ENCODE data around the gene AFG3L2. TPM values are rescaled to one million over a fixed set of nuclear protein-coding genes. Genes with fewer than 3 reads are reported as not detected.

Gene AFG3L2
- total and polyA plus RNA-seq, 2 of the 8 experiments (the other 6 are each of a cell fraction or from before 2014, with no cell fraction given): 29.7 to 84.8 TPM

- H3K4me1 ChIP-seq (replicated peaks in 1 of 4; ENCODE audit: control insufficient read depth in 3 of 4, insufficient read depth in 4 of 4, low read length in 3 of 4): peaks cover 0 to 13% (median 9%) of the 10 kb centered on the region in 4 experiments; a peak in 6 of 7 replicates
- no peaks in the 10 kb centered on the region for H3K9me3 ChIP-seq (ENCODE audit: insufficient read depth in 2 of 2, low read depth in 1 of 2, low read length in 1 of 2)
- no peak overlapping the region; the same call in 1 of the 2 replicates for H2BK20ac ChIP-seq (ENCODE audit: low read length)
- no peak for TF ChIP-seq EGR1 (IDR thresholded peaks at IDR 0.05; ENCODE audit: borderline replicate concordance, low read depth, low read length)
- TF ChIP-seq YY1 (IDR thresholded peaks at IDR 0.05; ENCODE audit: low read depth, low read length): no peak
- TF ChIP-seq KDM5A (IDR thresholded peaks at IDR 0.05; ENCODE audit: low read length): no peak
- TF ChIP-seq JUND (IDR thresholded peaks at IDR 0.05; ENCODE audit: low read length): no peak
- no peak overlapping the region for H3K4ac ChIP-seq (replicated peaks; ENCODE audit: insufficient read length, low read depth, low read length)
- DNase-seq (ENCODE audit: low read depth in 1 of 2, low spot score in 2 of 2) (no peak), FAIRE-seq (no peak)
- peaks cover 4% of the 10 kb centered on the region; the same call in 1 of the 2 replicates for H3K23me2 ChIP-seq (ENCODE audit: low read depth, low read length)
- H4K5ac ChIP-seq (ENCODE audit: insufficient read length, low read depth, low read length): no peak overlapping the region
- no peak overlapping the region for H3K27ac ChIP-seq (ENCODE audit: low read depth, low read length)
- no peak overlapping the region for H4K91ac ChIP-seq (replicated peaks; ENCODE audit: insufficient read length, low read length)
- no peak overlapping the region for H3K18ac ChIP-seq (ENCODE audit: extremely low read depth, low read length)
- no peaks in the 10 kb centered on the region for H3K79me2 ChIP-seq (ENCODE audit: control insufficient read depth in 1 of 2, insufficient read depth in 2 of 2, low read length in 2 of 2)
- ChIA-PET POLR2A (ENCODE audit: partially characterized antibody) (interaction anchor here (0.6 to 2.9 kb wide), 5 partner anchors 20 to 53 kb away, joined by 3 to 17 read pairs (median 3); partner anchors contain the start of gene TUBB6), CTCF (ENCODE audit: partially characterized antibody) (interaction anchor here (0.6 to 3.5 kb wide), 25 partner anchors 9 to 377 kb away, joined by 3 to 21 read pairs (median 6); partner anchors contain the start of genes AFG3L2 and TUBB6)
- no peak overlapping the region for H3K4me3 ChIP-seq (ENCODE audit: extremely low read depth in 1 of 4, insufficient read depth in 2 of 4, low read depth in 3 of 4, low read length in 4 of 4)
- H3K79me1 ChIP-seq (ENCODE audit: low read depth, low read length): no peaks in the 10 kb centered on the region
- WGBS, 2 experiments (ENCODE audit: extremely low coverage in 1 of 2, insufficient coverage in 1 of 2, insufficient read length in 1 of 2, insufficient replicate concordance in 2 of 2, low coverage in 1 of 2, low lambda C conversion rate in 2 of 2, missing lambda C conversion rate in 1 of 2): 84% methylated on average over 9 of the region's 9 CpGs; no CpG with 5 or more reads in 1 of the 2 experiments
- no peak overlapping the region for H2BK5ac ChIP-seq (ENCODE audit: low read depth, low read length)
- H2BK12ac ChIP-seq (ENCODE audit: low read depth, low read length): no peak overlapping the region
- no peak overlapping the region for H2AFZ ChIP-seq (ENCODE audit: low read length)
- H3K14ac ChIP-seq (ENCODE audit: insufficient read length): no peak overlapping the region
- H4K20me1 ChIP-seq (replicated peaks in 1 of 2; ENCODE audit: control insufficient read depth in 1 of 2, insufficient read depth in 2 of 2, low read length in 2 of 2): no peaks in the 10 kb centered on the region
- no peak overlapping the region for H3K56ac ChIP-seq (replicated peaks; ENCODE audit: insufficient read length, low read depth, low read length)
- H3K23ac ChIP-seq (ENCODE audit: insufficient read length): no peak overlapping the region
- H2BK15ac ChIP-seq (ENCODE audit: low read length): no peak overlapping the region
- peaks cover 2 to 17% (median 8%) of the 10 kb centered on the region in 4 experiments; a peak in 6 of 7 replicates for H3K27me3 ChIP-seq (replicated peaks in 1 of 4; ENCODE audit: control insufficient read depth in 3 of 4, extremely low read depth in 1 of 4, insufficient read depth in 3 of 4, low read length in 3 of 4)
- H2BK120ac ChIP-seq (replicated peaks; ENCODE audit: low read depth, low read length): no peak overlapping the region
- no peak overlapping the region for H3K4me2 ChIP-seq (ENCODE audit: insufficient read depth in 1 of 2, low read depth in 2 of 2, low read length in 2 of 2)
- no peak overlapping the region for H3K9ac ChIP-seq (replicated peaks in 1 of 4; ENCODE audit: extremely low read depth in 1 of 4, low read depth in 3 of 4, low read length in 3 of 4)
- no peak overlapping the region for H4K8ac ChIP-seq (ENCODE audit: extremely low read depth, insufficient read depth, low read length)
- H2AK5ac ChIP-seq (ENCODE audit: low read depth, low read length): no peak overlapping the region
- no peaks in the 10 kb centered on the region for H3K36me3 ChIP-seq (ENCODE audit: control insufficient read depth in 2 of 4, insufficient read depth in 4 of 4, low read length in 3 of 4)
Observed at GRCh38 chr18:12282442-12283039, 94.5 kb downstream of the AFG3L2 start.

Data from H1 (cell line).